Measurements from ENCODE around the gene SLC2A10.

Gene SLC2A10

DNA sequence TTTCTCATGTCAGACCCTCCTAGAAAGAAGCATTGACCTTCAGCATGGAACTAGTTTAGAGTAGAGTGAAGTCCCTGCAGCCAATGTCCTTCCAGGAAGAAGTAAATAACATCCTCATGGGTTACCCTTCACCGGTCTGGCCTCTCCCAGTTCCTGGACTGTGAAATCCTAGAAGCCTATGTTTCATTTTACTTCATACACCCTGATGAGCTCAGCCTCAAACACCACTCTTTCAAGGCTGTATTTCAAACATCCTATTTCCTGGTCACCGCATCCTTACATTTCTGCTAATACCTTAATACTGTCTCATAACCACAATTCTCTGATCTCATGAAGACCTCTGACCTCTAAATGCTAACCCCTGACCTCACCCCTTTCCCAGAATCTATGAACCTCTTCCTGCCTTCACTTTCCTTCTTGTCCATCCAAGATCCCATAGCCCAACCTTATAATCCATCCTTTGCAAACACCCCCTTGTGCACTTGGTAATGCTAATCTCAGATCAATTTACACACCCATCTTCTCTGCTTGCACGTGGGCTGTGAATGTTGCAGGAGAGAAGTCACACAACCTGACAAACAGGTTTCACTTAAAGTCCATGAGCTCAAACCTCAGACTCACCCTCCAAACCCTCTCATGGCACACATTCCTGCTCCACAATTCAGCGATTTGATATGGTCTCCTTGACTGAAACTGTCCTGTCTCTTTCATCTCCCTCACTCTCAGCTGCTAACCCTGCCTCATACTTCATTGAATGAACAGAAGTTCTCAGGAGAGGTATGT, 30.2 kb downstream of the SLC2A10 start:
- DNase-seq: no peak

DNA sequence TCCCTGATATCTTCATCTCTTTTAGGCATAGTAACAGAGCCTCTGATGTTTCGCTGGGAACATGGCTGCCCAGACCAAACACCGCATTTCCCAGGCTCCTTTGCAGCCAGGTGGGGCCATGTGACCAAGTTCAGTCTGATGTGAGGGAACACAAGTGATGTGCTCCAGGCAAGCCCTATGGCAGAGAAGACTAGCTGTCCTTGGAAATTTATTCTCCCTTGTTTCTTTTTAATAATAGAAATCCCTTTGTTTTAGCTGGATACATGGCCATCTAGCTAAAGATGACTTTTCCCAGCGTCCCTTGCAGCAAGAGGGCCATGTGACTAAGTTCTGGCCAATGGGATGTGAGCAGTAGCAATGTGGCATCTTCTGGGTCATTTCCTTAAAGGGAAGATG, 30.8 kb downstream of the SLC2A10 start:
- no peak for DNase-seq

DNA sequence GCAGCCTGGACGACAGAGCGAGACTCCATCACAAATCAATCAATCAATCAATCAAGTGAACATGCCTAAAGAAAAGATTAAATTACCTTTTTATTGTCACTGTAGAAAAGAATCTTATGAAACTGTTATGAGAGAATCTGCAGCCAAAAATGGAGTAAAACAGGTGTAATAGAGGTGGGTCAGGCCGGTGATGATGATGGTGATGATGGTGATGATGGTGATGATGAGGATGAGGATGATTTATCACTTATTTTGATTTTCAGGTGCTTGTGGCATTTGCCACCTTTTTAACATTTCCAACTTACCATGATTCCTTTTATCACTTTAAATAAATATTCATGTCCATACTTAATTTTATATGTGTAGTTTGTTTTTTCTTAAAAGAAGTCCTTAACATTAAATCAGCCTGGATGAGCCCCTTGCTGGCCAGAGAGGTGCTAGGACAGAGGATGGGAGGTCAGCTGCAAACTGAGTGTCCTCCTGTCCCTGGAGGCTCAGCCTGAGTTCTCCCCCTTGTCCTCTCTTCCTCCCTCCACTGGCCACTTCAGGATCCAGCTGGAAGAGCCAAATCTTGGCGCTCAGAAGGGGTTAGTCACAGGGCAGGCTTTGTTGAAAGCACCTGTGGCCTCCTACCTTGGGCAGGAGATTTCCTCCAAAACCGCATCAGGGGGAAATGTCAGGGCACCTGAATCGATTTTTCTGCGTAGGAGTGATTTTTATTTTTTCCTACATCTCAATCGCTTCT, 32.6 kb downstream of the SLC2A10 start:
- no peak for DNase-seq

DNA sequence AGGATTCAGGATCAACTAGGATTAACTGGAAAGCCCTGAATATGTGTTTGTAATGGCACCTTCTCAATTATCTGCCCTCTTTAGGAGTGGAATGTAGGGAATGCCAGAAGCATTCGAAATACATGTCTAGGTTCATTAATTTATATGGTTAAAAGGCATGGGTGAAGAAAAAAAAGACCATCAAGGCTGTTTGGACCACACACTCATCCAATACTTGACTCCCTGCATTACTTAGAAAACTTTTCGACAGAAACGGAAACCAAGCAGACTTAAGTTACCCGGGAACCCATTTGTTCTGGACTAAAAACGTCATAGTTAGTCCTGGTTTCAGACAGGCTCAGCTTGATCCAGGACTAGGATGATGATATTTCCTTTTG, 33.2 kb downstream of the SLC2A10 start:
- no peak for DNase-seq

DNA sequence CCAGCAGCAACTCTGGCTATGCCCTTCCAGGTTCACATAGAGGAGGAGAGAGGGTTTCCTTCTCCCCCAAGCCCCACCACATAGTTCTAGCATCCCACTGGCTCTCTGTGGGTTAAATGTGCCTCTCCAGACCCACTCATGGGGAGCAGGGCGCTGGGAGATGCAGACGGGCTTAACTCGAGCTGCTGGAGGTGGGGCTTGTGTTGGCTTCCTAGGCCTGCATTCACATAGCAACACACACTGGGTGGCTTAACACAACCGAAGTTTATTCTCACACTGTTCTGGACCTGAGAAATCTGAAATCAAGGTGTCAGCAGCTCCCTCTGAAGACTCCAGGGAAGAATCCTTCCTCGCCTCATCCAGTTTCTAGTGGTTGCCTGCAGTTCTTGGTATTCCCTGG, 33.6 kb downstream of the SLC2A10 start:
- DNase-seq: no peak

DNA sequence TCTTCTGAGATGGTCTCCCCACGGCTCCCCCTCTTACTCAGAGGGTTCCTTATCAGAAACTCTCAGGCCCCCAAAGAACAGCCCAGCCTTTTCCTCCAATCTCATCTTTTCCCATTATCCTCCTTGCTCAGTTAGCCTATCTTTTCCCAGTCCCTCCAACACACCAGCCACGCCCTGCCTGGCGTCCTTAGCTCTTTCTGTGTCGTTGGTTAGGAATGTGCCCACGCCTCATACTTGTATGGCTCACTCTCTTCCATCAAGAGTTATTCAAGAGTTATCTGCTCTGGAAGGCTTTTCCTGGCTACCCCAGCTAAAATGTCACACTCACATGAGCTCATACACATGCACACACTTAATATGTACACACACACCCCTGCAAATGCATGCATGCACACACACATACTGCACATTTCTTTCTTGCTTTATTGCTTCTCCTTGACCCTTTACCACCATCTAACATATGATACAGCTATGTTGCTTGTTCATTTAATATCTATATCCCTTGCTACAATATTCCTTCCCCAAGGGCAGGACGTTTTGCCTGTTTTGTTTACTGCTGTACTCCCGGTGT, 37.6 kb downstream of the SLC2A10 start:
- no peak for DNase-seq

DNA sequence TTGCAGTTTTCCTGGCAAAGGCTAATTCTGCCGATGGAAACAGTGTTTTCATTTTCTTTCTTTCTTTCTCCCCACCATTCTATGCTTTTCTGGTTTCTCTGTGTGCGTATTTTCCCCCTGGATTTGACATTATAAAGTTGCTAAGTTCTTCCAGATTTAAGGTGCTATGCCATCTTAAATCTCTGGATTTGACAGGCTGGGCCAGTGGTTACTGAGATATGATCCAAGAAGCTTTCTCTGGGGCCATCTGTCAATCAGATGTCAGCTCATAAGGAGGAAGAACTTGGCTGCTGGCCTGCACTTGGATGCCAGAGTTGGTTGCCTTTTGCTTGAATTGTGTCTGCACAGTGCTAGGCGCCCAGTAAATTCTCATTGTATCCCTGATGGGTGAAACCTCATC, 39.7 kb downstream of the SLC2A10 start:
- DNase-seq: no peak

DNA sequence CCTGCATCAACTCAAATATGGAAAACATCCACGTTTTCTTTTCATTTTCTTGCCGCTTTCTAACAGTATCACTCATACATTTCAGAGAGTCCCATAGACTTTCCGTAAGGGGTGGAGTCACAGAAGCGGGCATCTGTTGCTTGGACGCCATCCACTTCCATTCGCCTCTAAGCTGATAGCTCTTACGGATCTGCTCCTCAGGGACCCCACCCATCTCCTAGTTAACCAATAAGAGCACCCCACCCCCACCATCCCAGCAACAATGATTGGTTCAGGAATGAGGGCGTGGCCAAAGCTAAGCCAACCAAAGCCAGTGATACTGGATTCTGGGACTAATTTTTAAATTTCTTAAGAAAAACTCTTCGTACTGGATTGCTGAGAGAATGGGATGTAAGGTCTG, 42.4 kb downstream of the SLC2A10 start:
- DNase-seq: peak; percentile 31

DNA sequence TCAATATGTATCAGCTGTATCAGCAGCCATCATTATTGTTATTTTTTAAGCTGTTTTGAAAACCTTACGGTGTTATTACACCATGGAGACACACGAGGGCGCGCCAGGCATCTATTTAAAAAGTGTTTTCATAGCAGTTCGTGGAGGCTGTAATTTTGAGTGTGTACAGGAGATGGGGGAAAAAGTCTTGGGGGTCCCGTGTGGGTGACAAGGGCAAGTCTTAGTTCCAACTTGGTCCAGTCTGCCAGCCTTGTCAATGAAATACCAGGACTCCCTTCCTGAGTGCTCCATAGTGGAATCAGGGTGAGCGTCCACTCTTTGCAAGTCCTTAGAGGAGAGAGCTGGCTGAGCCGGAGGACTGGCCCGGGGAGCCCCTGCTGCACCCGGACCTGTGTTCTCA, 43.3 kb downstream of the SLC2A10 start:
- peak; percentile 40 for DNase-seq

DNA sequence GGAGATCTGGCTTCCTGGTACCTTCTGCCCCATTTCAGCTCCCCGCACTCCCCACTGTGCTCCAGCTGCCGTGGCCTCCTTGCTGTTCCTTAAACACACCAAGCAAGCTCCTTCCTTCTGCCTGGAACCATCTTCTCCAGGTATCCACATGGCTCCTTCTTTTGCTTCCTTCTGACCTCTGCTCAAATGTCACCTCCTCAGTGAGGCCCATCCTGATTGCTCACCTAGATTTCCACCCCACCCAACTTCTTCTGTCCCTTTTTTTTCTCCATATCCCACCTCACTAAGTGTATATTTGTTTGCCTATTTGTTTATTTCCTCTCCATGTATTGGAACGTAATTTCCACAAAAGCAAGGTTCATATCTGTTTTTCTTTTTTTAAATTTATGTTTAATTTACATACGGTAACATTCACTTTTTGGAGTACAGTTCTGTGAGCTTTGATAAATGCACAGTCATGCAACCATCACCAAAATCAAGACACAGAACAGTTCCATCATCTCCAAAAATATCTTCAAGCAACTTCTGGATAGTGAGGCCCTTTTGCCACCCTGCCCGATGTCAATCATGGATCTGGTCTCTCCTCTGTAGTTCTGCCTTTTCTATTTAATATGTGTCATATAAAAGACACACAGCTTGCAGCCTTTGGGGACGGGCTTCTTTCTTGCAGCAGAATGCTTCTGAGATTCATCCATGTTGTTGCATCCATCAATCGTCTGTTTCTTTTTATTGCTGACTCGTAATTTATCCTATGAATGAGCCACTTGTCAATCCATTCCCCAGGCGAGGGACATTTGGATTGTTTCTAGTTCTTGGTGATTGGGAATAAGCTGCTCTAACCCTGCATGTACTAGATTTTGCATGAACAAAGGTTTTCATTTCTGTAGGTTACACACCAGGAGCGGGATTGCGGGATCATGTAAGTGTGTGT, 46.3 kb downstream of the SLC2A10 start:
- no peak for DNase-seq

DNA sequence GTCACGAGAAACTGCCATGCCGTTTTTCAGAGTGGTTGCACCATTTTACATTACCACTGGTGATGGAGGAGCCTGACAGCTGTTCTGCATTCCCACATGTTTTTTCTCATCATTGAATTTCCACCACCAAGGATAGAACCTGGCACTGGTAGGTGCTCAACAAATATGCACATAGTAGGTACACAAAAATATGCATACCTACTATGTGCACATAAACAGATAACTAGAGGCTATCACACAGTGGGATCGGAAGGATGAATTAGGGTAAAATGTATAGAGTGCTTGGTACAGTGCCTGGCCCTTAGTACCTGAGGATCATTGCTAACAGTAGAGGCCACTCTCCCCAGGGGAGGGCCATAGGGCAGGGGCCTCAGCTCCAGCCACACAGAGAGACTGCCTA, 47.0 kb downstream of the SLC2A10 start:
- DNase-seq: no peak

DNA sequence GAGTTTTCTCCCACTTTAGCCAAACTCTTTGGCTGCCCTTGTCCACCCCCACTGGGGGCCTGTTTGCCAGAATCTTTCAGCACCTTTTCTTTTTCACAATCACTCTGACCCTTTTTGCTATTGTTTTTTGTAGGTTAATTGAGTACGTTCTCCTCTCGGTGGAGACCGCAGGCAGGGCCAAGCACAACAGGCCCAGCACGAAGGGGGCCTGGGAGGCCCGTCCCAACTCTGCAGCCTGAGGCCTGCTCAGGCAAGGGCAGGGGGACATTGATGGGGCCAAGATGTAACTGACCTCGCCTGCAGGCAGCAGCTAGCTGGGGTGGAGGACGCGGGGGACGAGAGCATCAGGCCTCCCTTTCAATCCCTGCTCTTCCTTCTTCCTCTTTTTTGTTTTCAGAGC, 47.7 kb downstream of the SLC2A10 start:
- no peak for DNase-seq

DNA sequence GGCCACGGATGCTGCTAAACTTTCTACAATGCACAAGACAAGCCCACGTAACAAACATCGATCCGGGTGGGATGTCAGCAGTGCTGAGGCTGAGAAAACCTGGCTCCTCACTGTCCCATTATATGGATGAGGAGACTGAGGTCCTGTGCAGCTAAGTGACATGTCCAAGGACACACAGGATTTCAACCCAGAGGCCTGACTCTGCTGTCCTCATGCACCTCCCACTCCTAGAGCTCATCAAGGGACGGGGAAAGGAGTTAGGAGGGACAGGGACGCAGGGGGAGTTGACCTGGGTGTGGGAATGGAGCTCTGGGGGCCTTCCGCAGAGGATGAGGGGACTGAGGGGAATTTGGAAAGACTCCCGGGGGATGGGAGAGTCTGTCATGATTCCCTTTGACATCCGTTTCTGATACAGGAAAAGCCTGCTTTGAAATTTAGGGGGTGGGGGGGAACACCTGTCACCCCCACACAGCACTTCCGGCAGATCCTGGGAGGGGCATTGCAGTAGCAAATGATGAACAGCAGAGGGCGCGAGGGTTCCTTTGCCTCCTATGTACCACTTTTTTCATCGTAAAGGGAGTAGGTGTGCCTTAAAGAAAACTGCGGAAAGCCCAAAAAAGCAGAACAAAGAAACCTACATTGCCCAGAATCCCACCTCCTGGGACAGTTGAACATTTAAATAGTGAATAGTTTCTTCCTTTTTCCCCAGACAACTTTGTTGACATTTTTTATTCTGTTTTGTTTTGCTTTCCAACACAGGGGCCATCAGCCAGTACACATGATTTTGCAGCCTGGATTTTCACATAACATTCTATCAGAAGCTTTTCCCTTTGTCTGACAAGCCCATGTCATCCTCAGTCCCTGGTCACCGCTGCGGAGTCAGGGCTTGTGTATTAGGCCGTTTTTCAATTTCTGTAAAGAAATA, 48.6 kb downstream of the SLC2A10 start:
- peak; percentile 56 for DNase-seq

DNA sequence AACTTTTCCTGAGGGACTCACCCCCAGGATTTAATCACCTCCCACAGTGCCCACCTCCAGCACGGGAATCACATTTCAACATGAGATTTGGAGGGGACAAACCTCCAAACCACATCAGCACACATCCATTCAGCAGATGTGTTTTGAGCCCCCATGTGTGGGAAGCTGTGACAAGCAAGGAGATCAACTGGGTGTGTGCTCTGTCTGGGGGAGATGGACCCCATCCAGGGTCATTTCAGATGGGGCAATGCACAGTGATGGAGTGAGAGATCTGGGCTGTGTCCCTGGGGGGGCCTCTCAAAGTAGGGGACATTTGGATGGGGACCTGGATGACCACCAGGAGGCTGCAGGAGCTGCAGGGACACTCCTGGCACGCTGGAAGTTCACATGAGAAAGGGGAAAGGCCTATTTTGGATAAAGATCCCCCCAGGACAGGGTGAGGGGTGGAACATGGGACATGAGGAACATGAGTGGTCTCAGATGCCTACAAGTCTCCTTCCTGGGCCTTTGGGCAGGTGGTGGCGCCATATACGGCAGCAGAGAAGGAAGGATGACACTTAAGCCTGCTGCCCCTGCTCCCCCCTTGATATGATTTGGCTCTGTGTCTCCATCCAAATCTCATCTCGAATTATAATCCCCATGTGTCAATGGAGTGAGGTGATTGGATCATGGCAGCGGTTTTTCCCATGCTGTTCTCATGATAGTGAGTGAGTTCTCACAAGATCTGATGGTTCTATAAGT, 49.6 kb downstream of the SLC2A10 start:
- DNase-seq: no peak

DNA sequence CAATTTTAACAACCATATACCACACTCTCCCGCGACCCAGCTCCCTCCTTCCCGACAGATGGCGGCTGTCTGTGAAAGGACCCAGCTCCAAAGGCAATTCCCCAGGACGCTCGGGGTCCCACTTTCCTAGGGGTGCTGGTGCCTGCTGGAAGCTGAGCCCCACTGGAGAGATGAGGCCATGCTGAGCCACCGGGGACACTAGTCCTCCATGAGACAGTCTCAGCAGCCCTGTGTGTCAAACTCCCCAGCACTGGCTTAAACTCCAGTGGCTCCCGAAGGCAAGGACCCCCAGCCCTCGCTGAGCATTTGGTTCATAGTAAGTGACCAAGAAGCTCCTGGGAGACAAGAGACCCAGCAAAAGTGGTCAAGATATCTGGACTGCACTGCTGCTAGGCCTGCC, 52.1 kb downstream of the SLC2A10 start:
- DNase-seq: no peak

DNA sequence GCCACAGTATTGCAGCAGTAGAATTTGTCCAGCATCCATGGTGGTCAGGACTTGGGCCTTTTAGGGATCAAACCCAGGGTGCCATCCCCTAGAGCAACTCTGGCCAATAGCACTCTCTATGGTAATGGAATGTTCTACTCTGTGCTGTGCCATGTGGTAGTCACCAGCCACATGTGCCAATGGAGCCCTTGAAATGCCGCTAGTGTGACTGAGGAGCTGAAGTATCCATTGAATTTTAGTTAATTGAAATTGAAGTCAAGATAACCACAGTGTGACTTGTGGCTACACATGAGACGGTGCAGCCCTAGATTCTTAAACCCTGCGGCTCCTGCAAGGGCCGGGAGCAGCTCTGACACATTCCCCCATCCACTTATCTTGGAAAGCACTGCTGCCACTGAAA, 54.6 kb downstream of the SLC2A10 start:
- DNase-seq: no peak

DNA sequence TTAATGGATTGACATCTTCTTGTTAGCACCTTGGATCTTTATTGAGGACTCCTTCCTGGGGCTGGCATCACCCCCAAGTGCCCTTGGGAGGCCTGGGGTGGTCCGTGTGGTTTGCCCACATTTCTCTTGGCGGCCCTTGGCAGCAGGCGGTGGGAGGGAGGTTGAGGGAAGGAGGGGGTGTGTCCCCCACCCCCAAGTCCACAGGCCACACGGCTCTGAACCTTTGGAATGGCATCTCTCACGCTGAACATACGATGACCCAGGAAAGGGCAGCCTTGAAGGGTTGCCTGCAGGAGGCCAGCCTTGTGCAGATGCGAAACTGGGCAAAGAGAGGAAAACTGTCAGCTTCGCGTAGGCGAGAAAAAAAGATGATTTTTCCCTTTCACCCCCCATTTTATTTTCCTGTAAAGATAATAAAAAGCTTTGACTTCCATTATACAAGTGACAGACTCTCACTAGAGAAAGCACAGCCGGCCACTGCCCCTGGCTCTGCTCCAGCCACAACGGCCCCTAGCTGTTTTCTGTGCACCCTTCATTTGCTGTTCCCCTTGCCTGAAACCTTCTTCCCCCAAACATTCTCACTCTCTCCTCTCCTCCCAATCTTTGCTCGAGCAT, 56.2 kb downstream of the SLC2A10 start:
- DNase-seq: no peak

DNA sequence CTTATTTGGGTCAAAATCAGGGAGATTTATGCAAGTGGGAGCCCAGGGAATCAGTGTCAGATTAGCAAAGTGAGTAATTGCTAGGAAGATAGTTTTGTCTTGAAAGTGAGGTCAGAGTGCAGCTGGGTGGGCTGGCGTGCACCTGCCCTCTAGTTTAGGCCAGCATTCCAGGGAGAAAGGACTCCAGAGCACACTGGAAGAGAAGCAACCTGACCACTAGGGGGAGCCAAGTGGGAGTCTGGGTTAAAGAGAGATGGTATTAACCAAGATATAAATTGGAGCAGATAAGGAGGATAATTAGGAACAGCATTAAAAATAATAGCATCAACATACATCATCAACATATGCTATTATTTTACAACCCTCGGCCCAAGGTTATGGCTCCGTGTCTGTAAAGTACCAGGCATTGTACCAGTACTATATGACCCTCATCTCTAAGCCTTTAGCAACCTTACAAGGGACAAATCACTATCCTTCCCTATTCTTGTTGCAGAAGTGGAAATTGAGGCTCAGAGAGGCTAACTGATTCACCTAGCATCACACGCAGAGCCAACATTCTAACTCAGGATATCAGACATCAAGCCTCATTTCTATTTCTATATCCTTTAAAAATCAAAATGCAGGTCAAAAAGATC, 57.8 kb downstream of the SLC2A10 start:
- peak; percentile 33 for DNase-seq

DNA sequence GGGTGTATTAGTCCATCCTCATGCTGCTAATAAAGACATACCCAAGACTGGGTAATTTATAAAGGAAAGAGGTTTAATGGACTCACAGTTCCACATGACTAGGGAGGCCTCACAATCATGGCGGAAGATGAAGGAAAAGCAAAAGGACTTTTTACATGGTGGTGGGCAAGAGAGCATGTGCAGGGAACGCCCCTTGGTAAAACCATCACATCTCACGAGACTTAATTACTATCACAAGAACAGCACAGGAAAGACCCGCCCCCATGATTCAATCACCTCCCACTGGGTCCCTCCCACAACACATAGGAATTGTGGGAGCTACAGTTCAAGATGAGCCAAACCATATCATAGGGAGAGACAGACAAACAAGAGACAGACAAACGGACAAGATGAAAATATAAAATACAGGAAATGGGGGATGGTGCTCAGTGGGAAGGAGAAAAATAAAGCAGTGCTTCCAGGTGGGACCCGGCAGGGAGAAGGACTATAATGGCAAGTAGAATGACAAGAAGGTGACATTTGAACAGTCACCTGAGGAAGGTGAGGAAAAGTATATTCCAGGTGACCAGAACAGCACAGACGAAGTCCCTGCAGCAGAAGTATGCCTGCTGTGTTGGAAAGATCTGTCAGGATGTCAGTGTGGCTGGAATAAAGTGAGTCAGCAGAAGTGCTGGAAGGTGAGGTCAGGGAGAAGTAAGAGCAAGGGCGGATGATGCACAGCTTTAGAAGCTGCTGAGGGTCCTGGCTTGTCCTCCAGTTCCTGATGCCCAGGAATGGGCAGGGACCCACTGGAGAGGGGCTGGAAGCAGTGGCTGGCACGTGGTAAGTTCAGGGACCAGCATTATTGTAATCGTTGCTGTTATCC, 61.1 kb downstream of the SLC2A10 start:
- no peak for DNase-seq

Measured in NCI-H774 (cell line).